HK-2 (cell line): ENCODE results near the gene CLPX.
"Not testable (repeated sequence)": the region's sequence is repeated elsewhere in the genome, so short reads cannot be mapped to it uniquely, and the experiment has no call there.

Experiments
- DNase-seq: peaks from one replicate; pipeline ENCODE4 v3.0.0-alpha.2; 2018; ENCODE audit not compliant: unreplicated experiment

CLPX gene

GRCh38 chr15:65184868-65185717 lies at the start of gene CLPX:
Gene CLPX (minus strand): TSS chr15:65185342. CDS start chr15:65185153, 189 bp downstream.
- DNase-seq: peak; percentile 80

GRCh38 chr15:65233696-65234095 lies 48.6 kb upstream of the CLPX start:
- DNase-seq: no peak

DNA sequence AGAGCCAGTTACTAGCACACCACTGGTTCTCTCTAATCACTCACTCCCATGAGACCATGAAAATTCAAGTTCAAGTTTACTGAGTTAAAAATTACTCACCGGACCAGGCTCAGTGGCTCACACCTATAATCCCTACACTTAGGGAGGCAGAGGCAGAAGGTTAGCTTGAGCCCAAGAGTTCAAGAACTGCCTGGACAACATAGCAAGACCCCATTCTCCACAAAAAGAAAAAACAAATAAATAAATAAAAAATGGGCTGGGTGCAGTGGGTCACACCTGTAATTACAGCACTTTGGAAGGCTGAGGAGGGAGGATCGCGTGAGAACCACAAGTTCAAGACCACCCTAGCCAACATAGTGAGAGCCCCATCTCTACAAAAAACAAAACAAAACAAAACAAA lies 47.4 kb upstream of the CLPX start:
- DNase-seq: no peak

DNA sequence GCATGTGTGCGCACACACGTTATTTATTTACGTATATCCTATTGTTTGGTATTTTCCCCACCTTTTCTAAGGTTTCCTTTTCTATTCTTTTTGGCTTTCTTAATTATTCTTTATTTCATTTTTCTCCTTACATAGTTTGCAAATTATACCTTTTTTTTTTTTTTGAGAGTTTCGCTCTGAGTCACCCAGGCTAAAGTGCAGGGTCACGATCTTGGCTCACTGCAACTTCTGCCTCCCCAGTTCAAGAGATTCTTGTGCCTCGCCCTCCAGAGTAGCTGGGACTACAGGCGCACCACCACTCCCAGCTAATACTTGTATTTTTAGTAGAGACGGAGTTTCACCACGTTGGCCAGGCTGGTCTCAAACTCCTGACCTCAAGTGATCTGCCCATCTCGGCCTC lies 46.2 kb upstream of the CLPX start:
- DNase-seq: no peak

DNA sequence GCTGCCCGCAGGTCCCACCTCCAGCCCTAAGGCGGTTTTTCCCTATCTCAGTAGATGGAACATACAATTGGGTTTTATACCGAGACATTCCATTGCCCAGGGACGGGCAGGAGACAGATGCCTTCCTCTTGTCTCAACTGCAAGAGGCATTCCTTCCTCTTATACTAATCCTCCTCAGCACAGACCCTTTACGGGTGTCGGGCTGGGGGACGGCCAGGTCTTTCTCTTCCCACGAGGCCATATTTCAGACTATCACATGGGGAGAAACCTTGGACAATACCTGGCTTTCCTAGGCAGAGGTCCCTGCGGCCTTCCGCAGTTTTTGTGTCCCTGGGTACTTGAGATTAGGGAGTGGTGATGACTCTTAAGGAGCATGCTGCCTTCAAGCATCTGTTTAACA lies 41.8 kb upstream of the CLPX start:
- not testable (repeated sequence) for DNase-seq

GRCh38 chr15:65226221-65226620 lies 41.1 kb upstream of the CLPX start:
- no peak for DNase-seq

GRCh38 chr15:65223996-65224395 lies 38.9 kb upstream of the CLPX start:
- no peak for DNase-seq

GRCh38 chr15:65222891-65223290 lies 37.7 kb upstream of the CLPX start:
- no peak for DNase-seq

DNA sequence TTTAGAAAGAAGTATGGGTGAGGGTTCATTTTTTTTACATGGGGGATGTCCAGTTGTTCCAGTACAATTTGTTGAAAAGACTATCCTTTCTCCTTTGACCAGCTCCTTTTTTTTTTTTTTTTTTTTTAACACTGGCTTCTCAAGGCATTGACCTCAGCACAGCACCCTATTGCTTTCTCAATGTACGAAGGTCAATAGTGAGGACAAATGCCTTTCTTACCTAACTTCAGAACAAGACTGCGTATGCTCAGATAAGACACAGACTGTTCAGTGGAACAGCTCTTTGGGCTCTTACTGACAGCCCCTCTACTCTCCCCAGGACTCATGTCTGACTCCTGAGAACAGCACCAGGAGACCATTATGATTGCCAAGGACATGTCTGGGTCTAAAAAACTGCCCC lies 36.6 kb upstream of the CLPX start:
- DNase-seq: no peak

DNA sequence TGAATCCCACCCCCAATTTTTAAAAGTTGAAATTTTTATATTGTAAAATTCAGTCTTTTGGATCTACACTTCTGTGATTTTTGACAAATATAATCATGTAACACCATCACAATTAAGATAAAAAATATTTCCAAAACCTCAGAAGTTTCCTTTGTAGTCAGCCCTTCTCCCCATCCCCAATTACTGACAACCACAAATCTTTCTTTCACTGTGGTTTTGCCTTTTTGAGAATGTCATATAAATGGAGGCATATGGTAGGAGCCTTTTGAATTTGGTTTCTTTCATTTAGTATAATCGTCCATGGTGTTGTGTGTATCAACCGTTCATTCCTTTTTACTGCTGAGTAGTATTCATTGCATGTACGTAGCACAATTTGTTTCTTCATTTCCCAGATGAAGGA lies 34.0 kb upstream of the CLPX start:
- DNase-seq: no peak

GRCh38 chr15:65217526-65218482 lies 32.7 kb upstream of the CLPX start:
- DNase-seq: no peak

DNA sequence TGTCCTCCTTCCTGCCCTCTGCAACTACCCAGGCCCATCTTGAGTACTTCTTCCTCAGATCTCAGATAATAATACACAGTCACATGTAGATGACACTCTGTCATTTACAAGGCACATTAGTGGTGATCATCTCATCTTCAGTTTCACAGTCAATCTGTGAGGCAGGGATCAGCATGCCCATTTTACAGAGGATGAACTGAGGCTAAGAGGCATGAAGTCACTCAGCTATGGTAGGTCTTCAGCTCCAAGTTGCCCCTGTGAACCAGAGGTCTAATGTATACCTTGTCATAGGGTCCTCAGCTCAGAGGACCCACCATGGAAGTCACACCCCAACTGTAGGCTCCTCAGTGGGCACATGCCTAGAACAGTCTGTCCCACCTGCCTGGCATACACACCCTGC lies 30.4 kb upstream of the CLPX start:
- no peak for DNase-seq

DNA sequence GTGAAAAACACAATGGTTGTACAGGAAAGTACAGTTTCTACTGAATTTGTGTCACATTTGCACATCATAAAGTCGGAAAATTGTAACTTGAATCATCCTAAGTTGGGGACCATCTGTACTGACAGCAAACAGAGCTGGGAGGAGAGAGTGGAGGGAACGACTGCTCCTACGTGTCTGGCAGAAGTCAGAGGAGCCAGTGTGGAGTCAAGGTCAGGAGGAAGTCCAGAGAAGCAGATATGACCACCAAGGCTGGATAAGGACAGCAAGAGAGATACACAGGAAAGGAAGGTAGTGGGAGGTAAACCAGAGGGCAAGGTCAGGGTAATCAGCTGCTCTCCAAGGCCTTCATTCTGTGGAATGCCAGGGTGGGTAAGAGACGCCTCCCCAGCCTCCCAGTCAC lies 28.9 kb upstream of the CLPX start:
- no peak for DNase-seq

GRCh38 chr15:65213241-65213640 lies 28.1 kb upstream of the CLPX start:
- no peak for DNase-seq

GRCh38 chr15:65212097-65212496 lies 27.0 kb upstream of the CLPX start:
- DNase-seq: no peak

GRCh38 chr15:65211482-65211982 lies 26.4 kb upstream of the CLPX start:
- DNase-seq: no peak

DNA sequence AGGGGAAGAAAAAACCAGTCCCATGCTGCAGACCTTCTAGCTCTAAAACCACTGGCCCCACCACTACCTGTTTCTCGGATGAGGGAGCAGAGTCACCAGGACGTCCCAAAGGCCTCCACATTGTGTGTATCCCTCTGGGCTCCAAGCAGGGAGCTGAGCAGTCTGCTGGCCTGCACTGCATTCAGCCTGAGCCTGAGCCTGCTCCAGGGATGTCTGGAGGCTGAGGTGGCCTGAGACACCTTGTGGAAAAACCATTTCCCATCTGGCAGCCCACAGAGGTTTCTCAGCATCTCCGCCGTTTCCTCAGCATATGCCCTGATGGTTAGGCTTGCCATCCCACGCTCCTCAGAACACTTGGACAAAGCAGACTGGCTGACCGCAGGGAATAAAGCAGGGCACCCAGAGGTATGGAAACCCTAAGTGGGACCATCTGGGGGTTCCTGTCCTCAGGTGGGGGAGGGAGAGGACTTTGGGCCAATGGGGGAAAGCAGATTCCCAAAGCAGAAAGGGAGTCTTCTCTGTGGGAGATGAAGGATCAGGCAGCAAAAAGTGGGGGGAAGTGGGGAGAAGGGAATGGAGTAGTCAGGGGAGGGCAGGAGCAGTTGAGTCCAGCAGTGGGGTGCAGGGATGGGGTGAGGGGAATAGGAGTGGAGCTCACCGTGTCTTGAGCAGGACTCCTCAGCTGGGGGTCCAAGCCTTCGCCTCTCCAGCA lies 25.8 kb upstream of the CLPX start, which contains the start of gene CILP:
Gene CILP, minus strand, starts transcription at position 704 of the 712 bp plus-strand sequence. CDS start 1,718 bp downstream, outside the sequence.
- no peak for DNase-seq

DNA sequence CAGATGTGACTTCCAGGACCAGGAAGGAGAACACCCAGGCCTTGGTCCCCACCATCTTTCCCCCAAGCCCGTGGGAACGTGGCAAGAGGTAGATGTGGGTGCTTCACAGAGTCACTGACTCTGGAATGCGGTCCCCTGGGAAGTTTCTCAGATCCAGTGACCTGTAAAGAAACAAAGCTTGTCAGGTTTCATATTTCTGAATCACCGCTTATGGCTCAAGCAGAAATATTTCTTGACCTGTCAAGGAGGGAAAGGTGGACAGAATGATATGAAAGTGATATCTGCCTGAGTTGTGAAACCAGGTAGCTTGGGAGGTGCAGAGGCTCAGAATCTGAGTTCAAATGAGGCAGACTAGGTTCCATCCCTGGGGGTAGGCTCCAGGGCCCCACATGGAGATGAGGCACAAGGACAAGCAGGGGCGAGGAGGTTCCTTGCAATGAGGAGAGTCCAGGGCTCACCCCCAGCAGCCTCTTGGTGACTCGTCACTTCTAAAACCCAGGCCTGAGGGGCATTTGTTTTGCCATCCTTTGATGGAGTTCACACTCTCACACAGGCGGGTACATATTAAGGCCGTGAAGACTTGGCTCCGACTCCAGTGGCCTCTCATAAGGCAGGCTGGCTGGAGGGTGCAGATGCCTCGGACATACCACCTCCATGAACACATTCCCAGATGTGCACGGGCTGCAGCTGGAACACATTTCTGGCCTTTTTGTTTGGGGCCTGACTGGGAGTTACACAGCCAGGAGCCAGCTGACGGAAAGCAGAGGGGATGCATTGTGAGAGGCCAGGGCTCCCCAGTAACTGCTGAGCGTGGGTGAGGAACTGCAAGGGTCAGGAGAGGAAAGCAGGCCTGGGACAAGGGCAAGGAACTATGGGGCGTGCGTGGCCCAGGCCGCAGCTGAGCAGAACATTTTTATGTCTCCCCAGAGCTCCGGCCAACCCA lies 24.8 kb upstream of the CLPX start:
- DNase-seq: no peak

GRCh38 chr15:65208647-65209046 lies 23.5 kb upstream of the CLPX start:
- no peak for DNase-seq

- DNase-seq: no peak
These were observed 22.2 kb upstream of the CLPX start for GRCh38 chr15:65207280-65207840.
